ENCODE results near the gene DHX30.
A peak's percentile ranks its signal among the peaks of the same experiment; 100 is the strongest.
"Not testable (repeated sequence)": the region's sequence is repeated elsewhere in the genome, so short reads cannot be mapped to it uniquely, and the experiment has no call there.

DHX30 gene

DNA sequence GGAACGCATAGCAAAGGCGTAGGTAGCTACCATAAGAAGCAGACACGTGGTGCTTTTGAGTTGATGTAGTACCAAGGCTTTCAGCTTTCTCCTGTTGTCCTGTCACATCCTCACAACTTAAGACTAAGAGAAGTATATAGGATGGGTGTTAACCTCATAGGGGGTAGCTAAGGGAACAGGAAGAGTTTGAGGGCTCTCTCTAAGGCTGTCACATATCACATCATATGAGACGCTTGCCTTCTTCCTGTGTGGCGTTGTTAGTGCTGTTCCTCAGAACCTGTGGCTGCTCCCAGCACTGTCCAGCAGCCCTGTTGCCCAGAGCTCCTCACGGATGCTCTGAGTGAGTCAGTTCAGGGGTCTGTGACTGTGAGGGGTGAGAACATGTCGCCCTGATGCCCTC, 14.7 kb downstream of the DHX30 start:
- TF ChIP-seq ZFX (IDR thresholded peaks at IDR 0.05; ENCODE audit: borderline replicate concordance): no peak
- TF ChIP-seq, protein P1, sequence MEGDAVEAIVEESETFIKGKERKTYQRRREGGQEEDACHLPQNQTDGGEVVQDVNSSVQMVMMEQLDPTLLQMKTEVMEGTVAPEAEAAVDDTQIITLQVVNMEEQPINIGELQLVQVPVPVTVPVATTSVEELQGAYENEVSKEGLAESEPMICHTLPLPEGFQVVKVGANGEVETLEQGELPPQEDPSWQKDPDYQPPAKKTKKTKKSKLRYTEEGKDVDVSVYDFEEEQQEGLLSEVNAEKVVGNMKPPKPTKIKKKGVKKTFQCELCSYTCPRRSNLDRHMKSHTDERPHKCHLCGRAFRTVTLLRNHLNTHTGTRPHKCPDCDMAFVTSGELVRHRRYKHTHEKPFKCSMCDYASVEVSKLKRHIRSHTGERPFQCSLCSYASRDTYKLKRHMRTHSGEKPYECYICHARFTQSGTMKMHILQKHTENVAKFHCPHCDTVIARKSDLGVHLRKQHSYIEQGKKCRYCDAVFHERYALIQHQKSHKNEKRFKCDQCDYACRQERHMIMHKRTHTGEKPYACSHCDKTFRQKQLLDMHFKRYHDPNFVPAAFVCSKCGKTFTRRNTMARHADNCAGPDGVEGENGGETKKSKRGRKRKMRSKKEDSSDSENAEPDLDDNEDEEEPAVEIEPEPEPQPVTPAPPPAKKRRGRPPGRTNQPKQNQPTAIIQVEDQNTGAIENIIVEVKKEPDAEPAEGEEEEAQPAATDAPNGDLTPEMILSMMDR (IDR thresholded peaks at IDR 0.05): no peak
- H3K27ac ChIP-seq: no peak overlapping the region

DNA sequence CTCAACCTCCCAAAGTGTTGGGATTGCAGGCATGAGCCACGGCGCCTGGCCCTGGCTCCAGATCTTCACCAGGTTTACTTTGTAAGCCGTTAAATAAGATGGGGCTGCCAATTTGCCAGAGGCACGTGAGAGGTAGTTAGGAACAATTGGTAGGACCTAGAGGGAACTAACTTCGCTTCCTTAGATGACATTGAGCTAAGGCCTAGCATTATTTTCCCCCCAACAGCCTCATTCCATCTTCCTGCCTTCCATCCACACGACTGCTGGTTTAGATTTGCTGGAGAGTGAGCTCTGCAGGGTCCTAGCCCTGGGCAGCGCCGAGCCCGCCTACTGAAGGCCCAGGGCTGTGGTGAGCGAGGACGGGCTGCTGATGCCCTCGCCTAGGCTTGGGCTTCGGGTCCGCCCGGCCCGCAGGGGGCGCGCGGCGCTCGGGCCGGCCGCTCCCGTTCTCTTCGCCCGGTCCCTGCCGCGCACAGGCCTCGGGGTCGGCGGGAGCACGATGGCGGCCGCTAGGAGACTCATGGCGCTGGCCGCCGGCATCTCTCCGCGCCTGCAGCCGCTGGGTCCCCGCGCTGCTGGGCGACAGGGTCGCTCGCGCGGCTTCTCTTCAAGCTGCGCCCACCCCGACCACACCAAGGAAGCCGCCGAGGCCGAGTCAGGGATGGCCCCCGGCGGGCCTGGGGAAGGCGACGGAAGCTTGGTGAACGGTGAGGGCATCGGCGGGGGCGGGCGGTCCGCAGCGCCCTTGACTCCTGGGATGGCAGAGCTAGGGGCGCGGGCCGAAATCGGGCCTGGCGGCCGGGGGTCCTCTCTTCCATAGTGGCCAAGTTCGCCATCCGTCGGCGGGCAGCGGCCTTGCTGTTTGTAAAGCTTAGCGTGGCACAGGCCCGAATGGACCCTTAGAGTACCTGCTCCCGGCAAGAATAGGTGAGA, 21.9 kb downstream of the DHX30 start:
- H3K27ac ChIP-seq: peak overlapping the region; percentile 78
- TF ChIP-seq ZFX (IDR thresholded peaks at IDR 0.05; ENCODE audit: borderline replicate concordance): 0 out of 2 replicates have a peak, but pooled peaks have one; percentile 58
- TF ChIP-seq, protein P1 (IDR thresholded peaks at IDR 0.05): peak; percentile 98

DNA sequence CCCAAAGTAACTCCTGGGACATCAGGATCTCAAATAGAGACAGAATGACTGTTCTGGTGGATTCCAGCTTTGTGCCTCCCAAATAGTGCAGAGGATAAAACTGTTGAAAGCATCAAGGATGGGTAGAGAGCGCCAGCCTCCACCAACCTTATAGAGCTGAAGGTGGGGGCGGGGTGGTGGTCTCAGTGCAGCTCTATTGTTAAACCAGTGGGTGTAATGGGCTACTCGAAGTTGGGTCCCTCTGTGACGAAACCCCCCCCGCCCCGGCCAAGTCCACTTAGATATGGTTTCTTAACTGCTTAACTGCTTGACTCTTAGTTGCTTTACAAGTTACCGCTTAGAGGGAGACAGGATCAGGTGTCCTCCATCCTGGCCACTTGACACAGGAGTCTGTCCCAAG, 22.7 kb downstream of the DHX30 start:
- TF ChIP-seq, protein P1 (IDR thresholded peaks at IDR 0.05): no peak
- TF ChIP-seq ZFX (IDR thresholded peaks at IDR 0.05; ENCODE audit: borderline replicate concordance): no peak
- peak overlapping the region; percentile 78 for H3K27ac ChIP-seq

DNA sequence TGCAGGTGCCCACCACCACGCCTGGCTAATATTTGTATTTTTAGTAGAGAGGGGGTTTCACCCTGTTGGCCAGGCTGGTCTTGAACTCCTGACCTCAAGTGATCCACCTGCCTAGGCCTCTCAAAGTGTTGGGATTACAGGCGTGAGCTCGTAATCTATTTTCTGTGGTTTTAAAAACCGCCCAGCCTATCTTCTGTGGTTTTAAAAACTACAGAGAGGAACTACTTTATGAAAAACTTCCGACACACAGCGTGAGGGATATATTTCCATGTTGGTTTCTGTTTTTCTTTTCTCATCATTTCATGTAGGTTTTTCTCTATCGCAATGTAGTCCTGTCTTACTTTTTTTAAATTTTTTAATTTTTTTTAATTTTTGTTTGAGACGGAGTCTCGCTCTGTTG, 26.5 kb downstream of the DHX30 start:
- H3K27ac ChIP-seq: not testable (repeated sequence)

DNA sequence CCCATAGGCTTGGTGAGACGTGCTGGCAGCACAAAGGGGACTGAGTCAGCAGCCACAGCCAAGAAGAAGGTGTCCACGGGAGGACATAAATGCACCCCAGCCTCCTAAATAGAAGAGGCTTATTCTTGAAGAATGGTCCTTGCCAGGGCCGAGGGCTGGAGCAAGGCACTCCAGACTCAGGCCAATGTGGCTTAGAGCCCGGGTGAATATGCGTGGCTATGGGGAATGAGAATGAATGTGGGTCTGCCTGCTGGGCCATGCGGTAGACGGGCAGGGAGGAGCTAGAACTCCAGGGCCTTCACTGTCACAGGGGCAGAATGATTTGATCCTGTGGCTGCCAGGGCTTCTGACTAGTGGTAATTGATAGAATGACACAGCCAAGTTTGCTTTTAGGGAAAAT, 34.0 kb downstream of the DHX30 start:
- TF ChIP-seq, protein P1 (IDR thresholded peaks at IDR 0.05): no peak
- no peak for TF ChIP-seq ZFX (IDR thresholded peaks at IDR 0.05; ENCODE audit: borderline replicate concordance)
- no peak overlapping the region for H3K27ac ChIP-seq

DNA sequence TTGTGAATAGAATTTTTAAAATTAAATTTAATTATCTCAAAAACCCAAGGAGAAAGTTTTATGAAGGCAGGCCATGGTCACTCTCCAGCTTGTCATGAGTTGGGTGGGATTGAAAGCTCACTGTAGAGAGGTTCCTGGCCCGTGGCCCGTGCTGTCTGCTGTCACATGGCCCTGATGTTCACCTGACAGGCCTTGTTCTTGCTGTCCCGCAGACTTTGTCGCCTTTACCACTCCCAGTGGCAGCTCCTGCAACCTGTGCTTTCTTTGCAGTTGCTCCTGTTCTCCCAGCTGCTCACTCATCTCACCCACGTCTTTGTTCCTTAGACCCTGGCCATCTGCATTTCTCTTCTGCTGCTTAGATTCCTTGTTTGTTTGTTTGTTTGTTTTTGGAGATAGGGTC, 35.6 kb downstream of the DHX30 start:
- TF ChIP-seq, protein P1 (IDR thresholded peaks at IDR 0.05): no peak
- no peak overlapping the region for H3K27ac ChIP-seq

DNA sequence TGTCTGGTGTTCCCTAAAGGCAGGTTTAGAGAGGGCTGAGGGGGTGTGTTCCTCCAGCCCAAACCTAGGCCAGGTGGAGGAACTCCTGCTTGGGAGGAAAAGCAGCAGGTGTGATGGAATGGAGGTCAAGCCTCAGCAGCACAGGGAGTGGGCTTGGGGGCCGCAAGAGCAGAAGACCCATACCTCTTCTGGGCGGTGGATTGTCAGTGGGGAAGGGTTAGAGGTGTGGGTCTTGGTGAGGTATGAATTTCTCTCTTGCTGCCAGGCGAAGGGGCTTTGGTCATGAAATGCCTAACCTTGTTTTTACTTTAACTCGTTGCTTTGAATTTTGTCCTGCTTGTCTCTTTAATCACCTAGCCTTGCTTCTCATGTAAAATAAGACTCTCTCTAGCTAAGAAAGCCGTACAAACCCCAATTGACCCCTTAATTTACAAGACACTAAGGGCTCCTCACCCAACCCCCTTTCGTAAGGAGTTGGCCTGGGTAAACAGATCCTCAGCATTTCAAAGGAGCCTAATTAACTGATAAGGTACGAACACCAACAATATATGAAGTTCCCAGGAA, 38.9 kb downstream of the DHX30 start:
- H3K27ac ChIP-seq: no peak overlapping the region
- no peak for TF ChIP-seq ZFX (IDR thresholded peaks at IDR 0.05; ENCODE audit: borderline replicate concordance)
- TF ChIP-seq, protein P1 (IDR thresholded peaks at IDR 0.05): no peak
